RWPE1 (cell line): ENCODE measurements around the gene WDR86.

Experiments
- CTCF ChIA-PET: fragments of 350-600 bp; sonication (Branson Sonifier 250); formaldehyde crosslinking; extraction: SDS; loops from one replicate; lab custom pipeline; 2021; lab: Yijun Ruan, JAX
- POLR2A ChIA-PET: fragments of 400-600 bp; formaldehyde crosslinking; extraction: SDS; loops from one replicate; lab custom pipeline; 2020; ENCODE audit warnings: antibody characterized with exemption; ENCODE audit not compliant: low non-redundant PET; lab: Yijun Ruan, JAX
- DNase-seq: peaks from one replicate; pipeline ENCODE4 v3.0.0; 2012; ENCODE audit warnings: low spot score
- H3K27ac ChIP-seq: fragments of 450-650 bp; 2 replicates; pipeline ENCODE4 v1.5.1; 2017
- TF ChIP-seq, protein P1 (sequence below): fragments of 450-650 bp; conservative IDR thresholded peaks from 2 replicates; pipeline ENCODE4 v1.5.1; 2017; ENCODE audit warnings: low read depth, mild to moderate bottlenecking

WDR86 gene

DNA sequence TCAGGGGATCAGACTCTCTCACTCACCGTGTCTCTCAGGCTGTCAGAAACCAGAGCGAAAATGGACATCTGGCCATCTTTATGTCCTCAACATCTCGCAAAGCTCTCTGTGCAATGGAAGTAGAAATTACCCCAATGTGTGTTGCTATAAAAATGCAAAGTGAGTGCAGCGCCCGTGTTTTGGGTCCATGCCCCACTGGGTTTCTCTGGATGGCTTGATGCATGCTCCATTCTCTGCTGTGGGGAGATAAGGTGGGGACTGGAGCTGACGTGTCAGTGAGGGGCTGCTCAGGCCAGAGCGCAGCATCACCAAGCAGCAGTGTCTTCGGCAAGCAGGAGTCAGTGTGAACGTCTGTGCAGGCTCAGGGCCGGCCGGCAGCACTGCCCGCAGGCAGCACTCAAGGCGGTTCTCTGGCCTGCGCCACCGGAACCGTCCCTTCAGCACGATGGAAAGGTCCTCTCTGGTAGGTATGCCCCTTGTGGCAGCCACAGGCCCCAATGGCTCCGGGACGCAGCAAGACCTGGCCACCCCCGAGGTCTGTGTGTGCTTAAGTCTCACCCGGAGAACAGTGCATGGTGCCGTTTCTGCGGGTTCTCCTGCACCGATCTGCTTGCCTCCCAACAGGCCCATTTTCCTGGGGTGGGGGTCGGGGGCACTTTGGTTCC is 30.2 kb downstream of the WDR86 start:
- DNase-seq: no peak
- TF ChIP-seq, protein P1, sequence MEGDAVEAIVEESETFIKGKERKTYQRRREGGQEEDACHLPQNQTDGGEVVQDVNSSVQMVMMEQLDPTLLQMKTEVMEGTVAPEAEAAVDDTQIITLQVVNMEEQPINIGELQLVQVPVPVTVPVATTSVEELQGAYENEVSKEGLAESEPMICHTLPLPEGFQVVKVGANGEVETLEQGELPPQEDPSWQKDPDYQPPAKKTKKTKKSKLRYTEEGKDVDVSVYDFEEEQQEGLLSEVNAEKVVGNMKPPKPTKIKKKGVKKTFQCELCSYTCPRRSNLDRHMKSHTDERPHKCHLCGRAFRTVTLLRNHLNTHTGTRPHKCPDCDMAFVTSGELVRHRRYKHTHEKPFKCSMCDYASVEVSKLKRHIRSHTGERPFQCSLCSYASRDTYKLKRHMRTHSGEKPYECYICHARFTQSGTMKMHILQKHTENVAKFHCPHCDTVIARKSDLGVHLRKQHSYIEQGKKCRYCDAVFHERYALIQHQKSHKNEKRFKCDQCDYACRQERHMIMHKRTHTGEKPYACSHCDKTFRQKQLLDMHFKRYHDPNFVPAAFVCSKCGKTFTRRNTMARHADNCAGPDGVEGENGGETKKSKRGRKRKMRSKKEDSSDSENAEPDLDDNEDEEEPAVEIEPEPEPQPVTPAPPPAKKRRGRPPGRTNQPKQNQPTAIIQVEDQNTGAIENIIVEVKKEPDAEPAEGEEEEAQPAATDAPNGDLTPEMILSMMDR: no peak
- H3K27ac ChIP-seq: peak overlapping the region; percentile 7; the same call in 1 of the 2 replicates
- ChIA-PET CTCF (no interaction called here), POLR2A (no interaction called here)

DNA sequence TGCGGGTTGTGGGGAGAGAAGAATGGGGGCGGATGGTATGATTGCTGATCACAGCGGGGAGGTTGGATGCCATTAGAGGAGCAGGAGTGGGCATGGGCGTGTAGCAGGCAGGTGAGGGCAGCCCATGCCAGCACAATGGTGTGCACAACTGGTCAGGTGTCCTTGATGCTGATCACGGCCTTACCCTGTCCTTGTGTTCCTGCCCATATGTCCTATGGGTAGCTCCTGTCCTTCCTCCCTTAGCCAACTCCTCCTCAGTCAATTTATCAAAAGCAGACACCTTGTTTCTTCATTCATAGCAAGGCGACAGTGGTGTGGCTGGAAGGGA is 30.7 kb downstream of the WDR86 start:
- TF ChIP-seq, protein P1: no peak
- POLR2A ChIA-PET: no interaction called here
- CTCF ChIA-PET: interaction anchor here (0.6 kb wide), 1 partner anchor 12 kb away, joined by 3 read pairs; no protein-coding TSS in a partner anchor

DNA sequence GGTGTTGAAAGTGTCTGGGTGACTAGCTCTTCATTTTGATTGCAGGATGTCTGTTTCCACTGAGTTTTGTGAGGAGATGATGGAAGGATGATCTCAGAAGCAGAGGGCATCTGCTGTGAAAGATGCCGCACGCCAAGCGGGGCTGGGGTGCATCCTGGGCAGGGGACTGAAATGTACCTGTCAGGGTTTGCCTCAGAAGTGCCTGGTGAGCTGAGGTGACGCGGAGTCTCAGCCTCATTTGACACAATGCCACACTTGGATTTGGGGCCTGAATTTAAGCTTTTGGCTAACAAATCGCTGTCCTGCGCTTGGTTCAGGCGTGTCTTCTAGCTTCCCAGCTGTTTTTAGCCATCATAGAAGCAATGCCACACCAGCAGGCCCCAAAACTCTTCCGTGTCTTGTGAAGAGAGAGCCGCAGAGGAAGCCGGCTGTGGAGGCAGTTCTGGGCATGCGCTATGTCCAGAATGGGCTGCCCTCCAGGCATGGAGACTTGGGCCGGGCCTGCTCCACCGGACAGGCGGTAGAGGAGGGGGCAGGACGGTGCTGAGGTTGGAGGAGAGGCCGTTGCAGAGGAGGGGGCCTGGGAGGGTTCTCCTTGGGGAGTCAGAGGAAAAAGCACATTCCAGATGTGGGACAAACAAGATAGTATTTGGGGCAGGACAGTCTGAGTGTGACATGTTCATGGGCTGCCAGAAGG is 31.2 kb downstream of the WDR86 start:
- ChIA-PET POLR2A (no interaction called here), CTCF (interaction anchor here (0.6 kb wide), 1 partner anchor 12 kb away, joined by 3 read pairs; no protein-coding TSS in a partner anchor)

More for the DNA sequence above, 30.7 kb downstream of the WDR86 start:
- no peak for DNase-seq
- H3K27ac ChIP-seq: peak overlapping the region; percentile 7; the same call in 1 of the 2 replicates

GRCh38 chr7:151378011-151378410 is 31.8 kb downstream of the WDR86 start:
- POLR2A ChIA-PET: no interaction called here
- DNase-seq: no peak
- CTCF ChIA-PET: no interaction called here
- TF ChIP-seq, protein P1: no peak
- H3K27ac ChIP-seq: no peak overlapping the region

More for the DNA sequence above, 31.2 kb downstream of the WDR86 start:
- no peak for DNase-seq
- peak overlapping the region; percentile 7; the same call in 1 of the 2 replicates for H3K27ac ChIP-seq
- TF ChIP-seq, protein P1: no peak

GRCh38 chr7:151377406-151377805 is 32.4 kb downstream of the WDR86 start:
- TF ChIP-seq, protein P1: no peak
- POLR2A ChIA-PET: no interaction called here
- CTCF ChIA-PET: interaction anchor here (0.5 kb wide), 1 partner anchor 63 kb away, joined by 3 read pairs; no protein-coding TSS in a partner anchor
- no peak for DNase-seq
- H3K27ac ChIP-seq: no peak overlapping the region

GRCh38 chr7:151376218-151376902 is 33.5 kb downstream of the WDR86 start:
- CTCF ChIA-PET: interaction anchor here (0.6 kb wide), 1 partner anchor 25 kb away, joined by 4 read pairs; no protein-coding TSS in a partner anchor
- POLR2A ChIA-PET: no interaction called here
- TF ChIP-seq, protein P1: no peak
- no peak for DNase-seq
- no peak overlapping the region for H3K27ac ChIP-seq
